ENCODE results near the gene IL32.

The IL32 gene

DNA sequence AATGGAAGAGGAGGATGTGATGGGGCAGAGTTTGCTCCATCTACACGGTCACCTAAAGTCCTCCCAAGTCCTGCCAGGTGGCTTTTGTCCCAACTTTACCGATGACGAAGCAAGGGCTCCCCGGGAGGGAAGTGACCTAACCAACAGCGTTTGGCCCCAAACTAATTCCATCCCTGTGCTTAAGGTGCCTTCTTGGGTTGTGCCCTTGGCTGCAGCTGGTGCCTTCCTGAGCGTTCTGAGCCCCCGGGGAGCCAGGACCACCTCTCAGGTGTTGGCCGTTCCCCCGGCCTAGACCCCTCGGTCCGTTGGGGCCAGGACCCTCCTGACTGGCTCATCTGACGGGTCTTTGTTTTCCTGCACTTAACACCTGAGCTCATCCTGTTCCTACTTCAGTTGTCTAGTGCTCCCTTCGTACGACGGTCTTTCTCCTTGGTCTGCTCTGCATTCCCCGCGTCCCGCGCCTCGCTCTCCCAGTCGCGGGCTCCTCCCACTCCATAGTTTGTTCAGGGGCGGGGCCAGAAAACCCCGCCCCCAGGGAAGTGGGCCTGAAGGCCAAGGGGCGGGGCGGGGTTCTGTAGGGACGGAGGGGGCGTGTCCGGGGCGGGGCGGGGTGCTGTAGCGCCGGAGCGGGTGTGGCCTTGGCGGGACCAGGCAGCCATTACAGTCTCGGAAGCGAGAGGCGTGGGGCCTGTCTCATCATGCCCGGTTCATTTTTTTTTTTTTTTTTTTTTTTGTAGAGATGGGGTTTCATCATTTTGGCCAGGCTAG is 34.5 kb downstream of the IL32 start:
- ATAC-seq, result peak; percentile 91
- TF ChIP-seq RARB (CRISPR knock-in tag; IDR thresholded peaks at IDR 0.05) (no peak), ZFP3 (CRISPR knock-in tag; IDR thresholded peaks at IDR 0.05) (no peak), TCF4 (CRISPR knock-in tag; IDR thresholded peaks at IDR 0.05; ENCODE audit: borderline replicate concordance) (no peak), SNAI2 (CRISPR knock-in tag; IDR thresholded peaks at IDR 0.05) (no peak)
- TF ChIP-seq, protein P1, sequence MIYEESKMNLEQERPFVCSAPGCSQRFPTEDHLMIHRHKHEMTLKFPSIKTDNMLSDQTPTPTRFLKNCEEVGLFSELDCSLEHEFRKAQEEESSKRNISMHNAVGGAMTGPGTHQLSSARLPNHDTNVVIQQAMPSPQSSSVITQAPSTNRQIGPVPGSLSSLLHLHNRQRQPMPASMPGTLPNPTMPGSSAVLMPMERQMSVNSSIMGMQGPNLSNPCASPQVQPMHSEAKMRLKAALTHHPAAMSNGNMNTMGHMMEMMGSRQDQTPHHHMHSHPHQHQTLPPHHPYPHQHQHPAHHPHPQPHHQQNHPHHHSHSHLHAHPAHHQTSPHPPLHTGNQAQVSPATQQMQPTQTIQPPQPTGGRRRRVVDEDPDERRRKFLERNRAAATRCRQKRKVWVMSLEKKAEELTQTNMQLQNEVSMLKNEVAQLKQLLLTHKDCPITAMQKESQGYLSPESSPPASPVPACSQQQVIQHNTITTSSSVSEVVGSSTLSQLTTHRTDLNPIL (CRISPR knock-in tag; IDR thresholded peaks at IDR 0.05; ENCODE audit: low read depth), result no peak

- ATAC-seq, result no peak
- TF ChIP-seq CSDC2 (CRISPR knock-in tag; IDR thresholded peaks at IDR 0.05) (no peak), ZNF70 (CRISPR knock-in tag; IDR thresholded peaks at IDR 0.05) (no peak)
Measured at GRCh38 chr16:3101018-3101840, 35.8 kb downstream of the IL32 start.

DNA sequence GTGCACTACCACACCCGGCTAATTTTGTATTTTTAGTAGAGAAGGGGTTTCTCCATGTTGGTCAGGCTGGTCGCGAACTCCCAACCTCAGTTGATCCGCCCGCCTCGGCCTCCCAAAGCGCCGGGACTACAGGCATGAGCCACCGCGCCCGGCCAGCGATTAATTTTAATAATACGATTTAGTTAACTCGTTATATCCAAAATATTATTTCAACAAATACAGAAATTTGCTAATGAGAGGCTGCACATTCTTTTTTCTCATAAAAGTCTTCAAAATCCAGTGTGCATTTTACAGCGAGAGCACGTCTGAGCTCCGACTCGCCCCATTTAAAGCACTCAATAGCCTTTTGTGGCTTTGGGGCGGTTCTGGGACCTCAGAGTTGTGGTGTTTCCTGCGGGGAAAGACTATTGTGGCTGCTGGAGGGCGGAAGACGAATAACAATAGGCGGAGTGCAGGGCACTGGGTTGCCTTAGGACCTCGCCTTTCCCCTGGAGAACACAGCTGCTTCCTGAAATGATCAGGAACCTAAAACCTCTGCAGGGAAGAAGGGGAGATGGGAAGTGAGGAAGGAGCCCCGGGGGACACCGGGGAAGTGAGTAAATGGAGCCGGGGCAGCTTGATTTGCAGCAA is 36.5 kb downstream of the IL32 start:
- TF ChIP-seq ZNF565 (CRISPR knock-in tag; conservative IDR thresholded peaks at IDR 0.05; ENCODE audit: low read depth), result no peak
- TF ChIP-seq ZFP3 (CRISPR knock-in tag; IDR thresholded peaks at IDR 0.05), result no peak
- TF ChIP-seq PPARA (CRISPR knock-in tag; IDR thresholded peaks at IDR 0.05; ENCODE audit: borderline replicate concordance), result no peak
- no peak for TF ChIP-seq ARNTL (CRISPR knock-in tag; IDR thresholded peaks at IDR 0.05; ENCODE audit: borderline replicate concordance, low read depth)
- no peak for TF ChIP-seq POU6F1 (CRISPR knock-in tag; IDR thresholded peaks at IDR 0.05; ENCODE audit: borderline replicate concordance, low read depth)
- TF ChIP-seq, protein P2, sequence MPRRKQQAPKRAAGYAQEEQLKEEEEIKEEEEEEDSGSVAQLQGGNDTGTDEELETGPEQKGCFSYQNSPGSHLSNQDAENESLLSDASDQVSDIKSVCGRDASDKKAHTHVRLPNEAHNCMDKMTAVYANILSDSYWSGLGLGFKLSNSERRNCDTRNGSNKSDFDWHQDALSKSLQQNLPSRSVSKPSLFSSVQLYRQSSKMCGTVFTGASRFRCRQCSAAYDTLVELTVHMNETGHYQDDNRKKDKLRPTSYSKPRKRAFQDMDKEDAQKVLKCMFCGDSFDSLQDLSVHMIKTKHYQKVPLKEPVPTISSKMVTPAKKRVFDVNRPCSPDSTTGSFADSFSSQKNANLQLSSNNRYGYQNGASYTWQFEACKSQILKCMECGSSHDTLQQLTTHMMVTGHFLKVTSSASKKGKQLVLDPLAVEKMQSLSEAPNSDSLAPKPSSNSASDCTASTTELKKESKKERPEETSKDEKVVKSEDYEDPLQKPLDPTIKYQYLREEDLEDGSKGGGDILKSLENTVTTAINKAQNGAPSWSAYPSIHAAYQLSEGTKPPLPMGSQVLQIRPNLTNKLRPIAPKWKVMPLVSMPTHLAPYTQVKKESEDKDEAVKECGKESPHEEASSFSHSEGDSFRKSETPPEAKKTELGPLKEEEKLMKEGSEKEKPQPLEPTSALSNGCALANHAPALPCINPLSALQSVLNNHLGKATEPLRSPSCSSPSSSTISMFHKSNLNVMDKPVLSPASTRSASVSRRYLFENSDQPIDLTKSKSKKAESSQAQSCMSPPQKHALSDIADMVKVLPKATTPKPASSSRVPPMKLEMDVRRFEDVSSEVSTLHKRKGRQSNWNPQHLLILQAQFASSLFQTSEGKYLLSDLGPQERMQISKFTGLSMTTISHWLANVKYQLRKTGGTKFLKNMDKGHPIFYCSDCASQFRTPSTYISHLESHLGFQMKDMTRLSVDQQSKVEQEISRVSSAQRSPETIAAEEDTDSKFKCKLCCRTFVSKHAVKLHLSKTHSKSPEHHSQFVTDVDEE (CRISPR knock-in tag; IDR thresholded peaks at IDR 0.05), result no peak
- TF ChIP-seq ZC3H10 (CRISPR knock-in tag; IDR thresholded peaks at IDR 0.05), result no peak
- TF ChIP-seq ZFP30 (CRISPR knock-in tag; IDR thresholded peaks at IDR 0.05), result no peak
- TF ChIP-seq, protein P3, sequence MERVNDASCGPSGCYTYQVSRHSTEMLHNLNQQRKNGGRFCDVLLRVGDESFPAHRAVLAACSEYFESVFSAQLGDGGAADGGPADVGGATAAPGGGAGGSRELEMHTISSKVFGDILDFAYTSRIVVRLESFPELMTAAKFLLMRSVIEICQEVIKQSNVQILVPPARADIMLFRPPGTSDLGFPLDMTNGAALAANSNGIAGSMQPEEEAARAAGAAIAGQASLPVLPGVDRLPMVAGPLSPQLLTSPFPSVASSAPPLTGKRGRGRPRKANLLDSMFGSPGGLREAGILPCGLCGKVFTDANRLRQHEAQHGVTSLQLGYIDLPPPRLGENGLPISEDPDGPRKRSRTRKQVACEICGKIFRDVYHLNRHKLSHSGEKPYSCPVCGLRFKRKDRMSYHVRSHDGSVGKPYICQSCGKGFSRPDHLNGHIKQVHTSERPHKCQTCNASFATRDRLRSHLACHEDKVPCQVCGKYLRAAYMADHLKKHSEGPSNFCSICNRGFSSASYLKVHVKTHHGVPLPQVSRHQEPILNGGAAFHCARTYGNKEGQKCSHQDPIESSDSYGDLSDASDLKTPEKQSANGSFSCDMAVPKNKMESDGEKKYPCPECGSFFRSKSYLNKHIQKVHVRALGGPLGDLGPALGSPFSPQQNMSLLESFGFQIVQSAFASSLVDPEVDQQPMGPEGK (CRISPR knock-in tag; IDR thresholded peaks at IDR 0.05; ENCODE audit: borderline replicate concordance), result no peak
- TF ChIP-seq BACH2 (CRISPR knock-in tag; IDR thresholded peaks at IDR 0.05; ENCODE audit: borderline replicate concordance), result no peak
- TF ChIP-seq ZNF8 (CRISPR knock-in tag; IDR thresholded peaks at IDR 0.05), result no peak
- TF ChIP-seq SNAI2 (CRISPR knock-in tag; IDR thresholded peaks at IDR 0.05), result no peak
- no peak for TF ChIP-seq RARB (CRISPR knock-in tag; IDR thresholded peaks at IDR 0.05)
- no peak for TF ChIP-seq GLIS3 (CRISPR knock-in tag; IDR thresholded peaks at IDR 0.05)
- TF ChIP-seq, protein P4, sequence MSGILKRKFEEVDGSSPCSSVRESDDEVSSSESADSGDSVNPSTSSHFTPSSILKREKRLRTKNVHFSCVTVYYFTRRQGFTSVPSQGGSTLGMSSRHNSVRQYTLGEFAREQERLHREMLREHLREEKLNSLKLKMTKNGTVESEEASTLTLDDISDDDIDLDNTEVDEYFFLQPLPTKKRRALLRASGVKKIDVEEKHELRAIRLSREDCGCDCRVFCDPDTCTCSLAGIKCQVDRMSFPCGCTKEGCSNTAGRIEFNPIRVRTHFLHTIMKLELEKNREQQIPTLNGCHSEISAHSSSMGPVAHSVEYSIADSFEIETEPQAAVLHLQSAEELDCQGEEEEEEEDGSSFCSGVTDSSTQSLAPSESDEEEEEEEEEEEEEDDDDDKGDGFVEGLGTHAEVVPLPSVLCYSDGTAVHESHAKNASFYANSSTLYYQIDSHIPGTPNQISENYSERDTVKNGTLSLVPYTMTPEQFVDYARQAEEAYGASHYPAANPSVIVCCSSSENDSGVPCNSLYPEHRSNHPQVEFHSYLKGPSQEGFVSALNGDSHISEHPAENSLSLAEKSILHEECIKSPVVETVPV (CRISPR knock-in tag; IDR thresholded peaks at IDR 0.05), result no peak
- no peak for TF ChIP-seq ZNF70 (CRISPR knock-in tag; IDR thresholded peaks at IDR 0.05)
- no peak for TF ChIP-seq OSR1 (CRISPR knock-in tag; IDR thresholded peaks at IDR 0.05)
- ATAC-seq, result no peak

Measured in SK-N-SH treated with all-trans-retinoic acid at 6 μM for 48 hours (cell line).